BLaER1 (cell line): Measurements from ENCODE around the gene HUWE1.
"Not testable (repeated sequence)": the region's sequence is repeated elsewhere in the genome, so short reads cannot be mapped to it uniquely, and the experiment has no call there.

Experiments used
- H3K27ac ChIP-seq: shearing (Covaris generic); formaldehyde crosslinking; 2 replicates; pipeline ENCODE4 v1.8.1; 2022
- H3K27me3 ChIP-seq: shearing (Covaris generic); formaldehyde crosslinking; 2 replicates; pipeline ENCODE4 v1.8.1; 2022
- H3K36me3 ChIP-seq: shearing (Covaris generic); formaldehyde crosslinking; 2 replicates; pipeline ENCODE4 v1.8.1; 2022
- H3K4me1 ChIP-seq: shearing (Covaris generic); formaldehyde crosslinking; 2 replicates; pipeline ENCODE4 v1.8.1; 2022
- H3K4me2 ChIP-seq: shearing (Covaris generic); formaldehyde crosslinking; 2 replicates; pipeline ENCODE4 v1.8.1; 2022
- H3K4me3 ChIP-seq: shearing (Covaris generic); formaldehyde crosslinking; 2 replicates; pipeline ENCODE4 v1.8.1; 2022
- H3K9ac ChIP-seq: shearing (Covaris generic); formaldehyde crosslinking; 2 replicates; pipeline ENCODE4 v1.8.1; 2022
- H3K9me3 ChIP-seq: shearing (Covaris generic); formaldehyde crosslinking; 2 replicates; pipeline ENCODE4 v1.8.1; 2022
- H4K20me1 ChIP-seq: shearing (Covaris generic); formaldehyde crosslinking; 2 replicates; pipeline ENCODE4 v1.8.1; 2022
- Cebpa-rat ChIP-seq: shearing (Covaris generic); IDR thresholded peaks from 2 replicates; pipeline ENCODE4 v1.8.1; 2022

The HUWE1 gene

GRCh38 chrX:53686151-53686885 is at the start of gene HUWE1:
HUWE1 (minus strand) TSS chrX:53686719; CDS start chrX:53654107, 32,612 bp downstream.
- peak within 1 kb of the TSS; percentile 70 for H3K4me3 ChIP-seq
- peaks cover 14% of the 10 kb centered on the region; the same call in 1 of the 2 replicates for H3K27me3 ChIP-seq
- peaks cover 18% of the 10 kb centered on the region for H4K20me1 ChIP-seq
- peak within 1 kb of the TSS; percentile 83 for H3K9ac ChIP-seq
- peaks cover 6% of the 10 kb centered on the region; the same call in 1 of the 2 replicates for H3K36me3 ChIP-seq
- TF ChIP-seq Cebpa-rat: no peak
- peaks cover 13% of the 10 kb centered on the region; the same call in 1 of the 2 replicates for H3K4me1 ChIP-seq
- peak within 1 kb of the TSS; percentile 83 for H3K4me2 ChIP-seq
- H3K27ac ChIP-seq: peak within 1 kb of the TSS; percentile 82
- peaks cover 14% of the 10 kb centered on the region; the same call in 1 of the 2 replicates for H3K9me3 ChIP-seq

GRCh38 chrX:53732797-53733196 is 46.3 kb upstream of the HUWE1 start:
- Histone ChIP-seq H3K36me3 (no peaks in the 10 kb centered on the region), H3K27me3 (peaks cover 51% of the 10 kb centered on the region), H3K27ac (no peak overlapping the region)

GRCh38 chrX:53729751-53730150 is 43.2 kb upstream of the HUWE1 start:
- Histone ChIP-seq H3K9me3 (peaks cover 16% of the 10 kb centered on the region), H3K9ac (no peak overlapping the region), H3K4me2 (no peak overlapping the region), H3K4me1 (peaks cover 16% of the 10 kb centered on the region; the same call in 1 of the 2 replicates), H3K27ac (no peak overlapping the region), H3K36me3 (no peaks in the 10 kb centered on the region), H4K20me1 (no peaks in the 10 kb centered on the region), H3K27me3 (peaks cover 45% of the 10 kb centered on the region), H3K4me3 (no peak overlapping the region)
- no peak for TF ChIP-seq Cebpa-rat

More at GRCh38 chrX:53732797-53733196, 46.3 kb upstream of the HUWE1 start:
- no peak overlapping the region for H3K4me2 ChIP-seq
- no peak overlapping the region for H3K4me3 ChIP-seq
- H3K4me1 ChIP-seq: peaks cover 9% of the 10 kb centered on the region; the same call in 1 of the 2 replicates
- no peak overlapping the region for H3K9ac ChIP-seq
- no peaks in the 10 kb centered on the region for H4K20me1 ChIP-seq
- TF ChIP-seq Cebpa-rat: no peak
- H3K9me3 ChIP-seq: no peaks in the 10 kb centered on the region

- no peak for TF ChIP-seq Cebpa-rat
- Histone ChIP-seq H3K4me3 (no peak overlapping the region), H4K20me1 (no peaks in the 10 kb centered on the region), H3K4me2 (no peak overlapping the region), H3K27ac (no peak overlapping the region), H3K27me3 (peaks cover 39% of the 10 kb centered on the region), H3K9me3 (peaks cover 25% of the 10 kb centered on the region), H3K36me3 (no peaks in the 10 kb centered on the region), H3K9ac (no peak overlapping the region), H3K4me1 (peaks cover 16% of the 10 kb centered on the region; the same call in 1 of the 2 replicates)
These were observed 42.0 kb upstream of the HUWE1 start for GRCh38 chrX:53728506-53728905.

GRCh38 chrX:53724872-53725271 is 38.4 kb upstream of the HUWE1 start:
- H3K27ac ChIP-seq: no peak overlapping the region
- H3K4me3 ChIP-seq: no peak overlapping the region
- H3K4me2 ChIP-seq: no peak overlapping the region
- no peaks in the 10 kb centered on the region for H3K36me3 ChIP-seq
- TF ChIP-seq Cebpa-rat: no peak
- H3K27me3 ChIP-seq: peaks cover 35% of the 10 kb centered on the region
- H3K9me3 ChIP-seq: peaks cover 25% of the 10 kb centered on the region
- H4K20me1 ChIP-seq: no peaks in the 10 kb centered on the region
- no peak overlapping the region for H3K9ac ChIP-seq
- H3K4me1 ChIP-seq: 0 out of 2 replicates have a peak, but pooled peaks cover 7% of the 10 kb centered on the region

GRCh38 chrX:53723381-53723780 is 36.9 kb upstream of the HUWE1 start:
- H4K20me1 ChIP-seq: no peaks in the 10 kb centered on the region
- H3K9ac ChIP-seq: no peak overlapping the region
- no peak for TF ChIP-seq Cebpa-rat
- H3K27me3 ChIP-seq: peaks cover 28% of the 10 kb centered on the region
- H3K4me2 ChIP-seq: no peak overlapping the region
- H3K27ac ChIP-seq: no peak overlapping the region
- H3K4me3 ChIP-seq: no peak overlapping the region
- H3K4me1 ChIP-seq: 0 out of 2 replicates have a peak, but pooled peaks cover 7% of the 10 kb centered on the region
- peaks cover 25% of the 10 kb centered on the region for H3K9me3 ChIP-seq
- H3K36me3 ChIP-seq: no peaks in the 10 kb centered on the region

- peaks cover 25% of the 10 kb centered on the region for H3K9me3 ChIP-seq
- not testable (repeated sequence) for H3K4me2 ChIP-seq, H3K36me3 ChIP-seq, H3K27ac ChIP-seq, H3K4me3 ChIP-seq, H3K9ac ChIP-seq, H4K20me1 ChIP-seq
- H3K27me3 ChIP-seq: peaks cover 24% of the 10 kb centered on the region
- peaks cover 17% of the 10 kb centered on the region for H3K4me1 ChIP-seq
These were observed 35.1 kb upstream of the HUWE1 start for GRCh38 chrX:53721610-53722009.

GRCh38 chrX:53719666-53720065 is 33.1 kb upstream of the HUWE1 start:
- H3K4me1 ChIP-seq: peaks cover 31% of the 10 kb centered on the region
- not testable (repeated sequence) for H3K9ac ChIP-seq, H4K20me1 ChIP-seq, H3K9me3 ChIP-seq, H3K4me2 ChIP-seq, H3K36me3 ChIP-seq, H3K27ac ChIP-seq, H3K4me3 ChIP-seq, H3K27me3 ChIP-seq

- Histone ChIP-seq H3K4me1 (peaks cover 47% of the 10 kb centered on the region), H4K20me1 (no peaks in the 10 kb centered on the region), H3K27me3 (peaks cover 14% of the 10 kb centered on the region), H3K9me3 (no peaks in the 10 kb centered on the region; the same call in 1 of the 2 replicates), H3K9ac (no peak overlapping the region), H3K4me3 (no peak overlapping the region), H3K36me3 (no peaks in the 10 kb centered on the region), H3K27ac (no peak overlapping the region), H3K4me2 (no peak overlapping the region)
- no peak for TF ChIP-seq Cebpa-rat
These were observed 31.6 kb upstream of the HUWE1 start for GRCh38 chrX:53718073-53718472.

GRCh38 chrX:53717205-53717604 is 30.7 kb upstream of the HUWE1 start:
- Histone ChIP-seq H4K20me1 (no peaks in the 10 kb centered on the region), H3K4me2 (peak overlapping the region; percentile 65), H3K27me3 (peaks cover 19% of the 10 kb centered on the region), H3K4me3 (no peak overlapping the region), H3K9me3 (peaks cover 6% of the 10 kb centered on the region), H3K4me1 (peaks cover 47% of the 10 kb centered on the region), H3K9ac (no peak overlapping the region; the same call in 1 of the 2 replicates), H3K27ac (peak overlapping the region; percentile 59; the same call in 1 of the 2 replicates), H3K36me3 (no peaks in the 10 kb centered on the region)
- TF ChIP-seq Cebpa-rat: no peak
